MCF 10A (cell line): ENCODE data around the gene IMPG2. TPM values are rescaled to one million over a fixed set of nuclear protein-coding genes. Genes with fewer than 3 reads are reported as not detected.

ENCODE experiments used
- BruUV-seq: library from RNA; stranded (reverse); fragments of 400-500 nt; replicated peaks from 2 replicates; lab custom pipeline; 2021; lab: Mats Ljungman, UMichigan
- CTCF ChIA-PET: fragments of 300-600 bp; sonication (Branson Sonifier 250); formaldehyde crosslinking; extraction: SDS; loops from one replicate; lab custom pipeline; 2021; ENCODE audit warnings: antibody characterized with exemption, inconsistent platforms; lab: Yijun Ruan, JAX
- POLR2A ChIA-PET: fragments of 300-600, 350-650 bp; sonication (Branson Sonifier 250); formaldehyde crosslinking; extraction: SDS; loops from one replicate; lab custom pipeline; 2020; ENCODE audit warnings: antibody characterized with exemption, inconsistent platforms; lab: Yijun Ruan, JAX
- DNase-seq: peaks from one replicate; pipeline ENCODE4 v3.0.0-alpha.2; 2018; ENCODE audit not compliant: unreplicated experiment
- H3K27ac Mint-ChIP-seq: one replicate; pipeline ENCODE4 v1.8.0; 2022; ENCODE audit warnings: mild to moderate bottlenecking, low read depth, mixed read lengths; ENCODE audit not compliant: unreplicated experiment
- H3K27me3 Mint-ChIP-seq: one replicate; pipeline ENCODE4 v1.8.0; 2022; ENCODE audit warnings: mixed read lengths; ENCODE audit not compliant: insufficient read depth, unreplicated experiment
- H3K36me3 Mint-ChIP-seq: one replicate; pipeline ENCODE4 v1.8.0; 2022; ENCODE audit warnings: mild to moderate bottlenecking, moderate library complexity, mixed read lengths; ENCODE audit not compliant: insufficient read depth, unreplicated experiment
- H3K4me1 Mint-ChIP-seq: one replicate; pipeline ENCODE4 v1.8.0; 2022; ENCODE audit warnings: mixed read lengths; ENCODE audit not compliant: insufficient read depth, unreplicated experiment
- H3K4me3 Mint-ChIP-seq: one replicate; pipeline ENCODE4 v1.8.0; 2022; ENCODE audit warnings: mild to moderate bottlenecking, moderate library complexity, mixed read lengths; ENCODE audit not compliant: unreplicated experiment
- H3K9me3 Mint-ChIP-seq: one replicate; pipeline ENCODE4 v1.8.0; 2022; ENCODE audit warnings: mixed read lengths; ENCODE audit not compliant: unreplicated experiment
- CTCF ChIP-seq: fragments of 200-600 bp; IDR thresholded peaks from one replicate; pipeline ENCODE4 v1.8.0; 2022; ENCODE audit warnings: antibody characterized with exemption, mild to moderate bottlenecking; ENCODE audit not compliant: unreplicated experiment
- intact Hi-C: fragments of 100-400 bp; cut with micrococcal nuclease; formaldehyde crosslinking; loops from 2 replicates; pipeline ENCODE4 v1.14.1; 2022
- total RNA-seq: library from RNA; stranded (reverse); gene quantifications from 2 replicates; pipeline ENCODE4 v1.2.3, GENCODE V29; 2022

IMPG2 gene
- total RNA-seq, 1 experiment from 2014 or later = 0.26 TPM

GRCh38 chr3:101288294-101288693 is 32.1 kb downstream of the IMPG2 start:
- Mint-ChIP-seq H3K4me1 (no peaks in the 10 kb centered on the region), H3K36me3 (no peaks in the 10 kb centered on the region), H3K4me3 (no peak overlapping the region), H3K27ac (no peak overlapping the region), H3K9me3 (peaks cover 7% of the 10 kb centered on the region), H3K27me3 (no peaks in the 10 kb centered on the region)
- intact Hi-C loops = no loop called here
- BruUV-seq = no TSS peak
- no peak for DNase-seq
- ChIA-PET CTCF (no interaction called here), POLR2A (interaction anchor here (1.0 kb wide), 1 partner anchor 23 kb away, joined by 3 read pairs; no protein-coding TSS in a partner anchor)
- TF ChIP-seq CTCF = no peak

- Mint-ChIP-seq H3K4me3 (no peak overlapping the region), H3K27ac (no peak overlapping the region), H3K36me3 (no peaks in the 10 kb centered on the region), H3K9me3 (peaks cover 7% of the 10 kb centered on the region), H3K4me1 (peaks cover 5% of the 10 kb centered on the region), H3K27me3 (no peaks in the 10 kb centered on the region)
- DNase-seq = no peak
- no peak for TF ChIP-seq CTCF
- CTCF ChIA-PET = interaction anchor here (0.5 kb wide), 1 partner anchor 201 kb away, joined by 3 read pairs; no protein-coding TSS in a partner anchor
- BruUV-seq = no TSS peak
- POLR2A ChIA-PET = no interaction called here
- intact Hi-C loops = no loop called here
These were observed 35.6 kb downstream of the IMPG2 start for GRCh38 chr3:101284757-101285156.

GRCh38 chr3:101281521-101282030 is 38.8 kb downstream of the IMPG2 start:
- Mint-ChIP-seq H3K36me3 (no peaks in the 10 kb centered on the region), H3K27me3 (no peaks in the 10 kb centered on the region), H3K27ac (no peak overlapping the region), H3K4me3 (no peak overlapping the region), H3K9me3 (no peaks in the 10 kb centered on the region), H3K4me1 (peaks cover 6% of the 10 kb centered on the region)
- CTCF ChIA-PET = no interaction called here
- no peak for DNase-seq
- no TSS peak for BruUV-seq
- intact Hi-C loops = no loop called here
- TF ChIP-seq CTCF = no peak
- POLR2A ChIA-PET = no interaction called here

GRCh38 chr3:101279765-101280385 is 40.5 kb downstream of the IMPG2 start:
- no peak overlapping the region for H3K27ac Mint-ChIP-seq
- no peaks in the 10 kb centered on the region for H3K9me3 Mint-ChIP-seq
- no peaks in the 10 kb centered on the region for H3K36me3 Mint-ChIP-seq
- no peak overlapping the region for H3K4me3 Mint-ChIP-seq
- no peaks in the 10 kb centered on the region for H3K27me3 Mint-ChIP-seq
- TF ChIP-seq CTCF = no peak
- BruUV-seq = no TSS peak
- ChIA-PET POLR2A (no interaction called here), CTCF (interaction anchor here (0.7 kb wide), 1 partner anchor 261 kb away, joined by 3 read pairs; no protein-coding TSS in a partner anchor)
- peaks cover 6% of the 10 kb centered on the region for H3K4me1 Mint-ChIP-seq
- intact Hi-C loops = no loop called here
- DNase-seq = no peak
